GM10248 (cell line): ENCODE results near the gene PLCH1.

Experiments used
- CTCF ChIA-PET: fragments of 300-600 bp; sonication (Branson Sonifier 250); formaldehyde crosslinking; extraction: SDS; loops from one replicate; lab custom pipeline; 2021; ENCODE audit warnings: antibody characterized with exemption; lab: Yijun Ruan, JAX
- POLR2A ChIA-PET: fragments of 350-650 bp; sonication (Branson Sonifier 250); formaldehyde crosslinking; extraction: SDS; loops from one replicate; lab custom pipeline; 2020; ENCODE audit warnings: antibody characterized with exemption; lab: Yijun Ruan, JAX
- DNase-seq: peaks from one replicate; pipeline ENCODE4 v3.0.0; 2012; ENCODE audit errors: extremely low spot score
- CTCF ChIP-seq: IDR thresholded peaks from 2 replicates; pipeline ENCODE4 v1.5.1; 2012; ENCODE audit warnings: mild to moderate bottlenecking, low read depth; ENCODE audit errors: extremely low read depth, missing control alignments, control extremely low read depth

PLCH1 gene

GRCh38 chr3:155390351-155390750 is 354.5 kb downstream of the PLCH1 start:
- CTCF ChIA-PET = interaction anchor here (1.3 to 1.6 kb wide), 2 partner anchors 8 to 312 kb away, joined by 3 to 4 read pairs; no protein-coding TSS in a partner anchor
- POLR2A ChIA-PET = no interaction called here
- TF ChIP-seq CTCF = no peak
- no peak for DNase-seq

GRCh38 chr3:155388417-155388816 is 356.5 kb downstream of the PLCH1 start:
- ChIA-PET POLR2A (no interaction called here), CTCF (interaction anchor here (0.6 to 2.0 kb wide), 3 partner anchors 9 to 314 kb away, joined by 3 to 6 read pairs (median 4); no protein-coding TSS in a partner anchor)
- DNase-seq = no peak
- no peak for TF ChIP-seq CTCF

- no peak for DNase-seq
- TF ChIP-seq CTCF = no peak
- CTCF ChIA-PET = interaction anchor here (2.0 kb wide), 1 partner anchor 314 kb away, joined by 6 read pairs; no protein-coding TSS in a partner anchor
- POLR2A ChIA-PET = no interaction called here
Observed at GRCh38 chr3:155387571-155387970, 357.3 kb downstream of the PLCH1 start.

GRCh38 chr3:155386919-155387318 is 358.0 kb downstream of the PLCH1 start:
- DNase-seq = no peak
- no peak for TF ChIP-seq CTCF
- ChIA-PET CTCF (interaction anchor here (1.0 to 2.0 kb wide), 2 partner anchors 315 to 324 kb away, joined by 3 to 6 read pairs; no protein-coding TSS in a partner anchor), POLR2A (no interaction called here)

- ChIA-PET CTCF (interaction anchor here (1.0 to 1.4 kb wide), 2 partner anchors 316 to 325 kb away, joined by 3 to 7 read pairs; no protein-coding TSS in a partner anchor), POLR2A (no interaction called here)
- TF ChIP-seq CTCF = no peak
- DNase-seq = no peak
Observed at GRCh38 chr3:155385896-155386625, 358.8 kb downstream of the PLCH1 start.

- DNase-seq = peak; percentile 23
- CTCF ChIA-PET = interaction anchor here (0.9 to 4.4 kb wide), 9 partner anchors 9 to 327 kb away, joined by 3 to 52 read pairs (median 3); no protein-coding TSS in a partner anchor
- TF ChIP-seq CTCF = peak; percentile 47
- POLR2A ChIA-PET = no interaction called here
Observed at GRCh38 chr3:155382396-155383042, 362.4 kb downstream of the PLCH1 start.
